GM12892 (cell line): Measurements from ENCODE around the gene SLC25A29.

Experiments used
- POLR2A ChIP-seq: IDR thresholded peaks from 2 replicates; pipeline ENCODE4 v1.6.1; 2011; ENCODE audit warnings: low read depth, low read length, control low read depth
- POLR2AphosphoS5 ChIP-seq: IDR thresholded peaks from 2 replicates; pipeline ENCODE4 v1.6.1; 2011; ENCODE audit warnings: low read depth, low read length, control low read depth

GRCh38 chr14:100323121-100323941 lies 17.1 kb upstream of the SLC25A29 start, which contains the start of gene SLC25A47:
- TF ChIP-seq POLR2A: no peak
- TF ChIP-seq POLR2AphosphoS5: no peak
